ENCODE data around the gene UBE2J2. TPM values are rescaled to one million over a fixed set of nuclear protein-coding genes. Genes with fewer than 3 reads are reported as not detected.
"Not testable (repeated sequence)": the region's sequence is repeated elsewhere in the genome, so short reads cannot be mapped to it uniquely, and the experiment has no call there.

UBE2J2 gene
- total RNA-seq, 2 donors from 2014 or later, result 35.9 to 41.5 TPM

DNA sequence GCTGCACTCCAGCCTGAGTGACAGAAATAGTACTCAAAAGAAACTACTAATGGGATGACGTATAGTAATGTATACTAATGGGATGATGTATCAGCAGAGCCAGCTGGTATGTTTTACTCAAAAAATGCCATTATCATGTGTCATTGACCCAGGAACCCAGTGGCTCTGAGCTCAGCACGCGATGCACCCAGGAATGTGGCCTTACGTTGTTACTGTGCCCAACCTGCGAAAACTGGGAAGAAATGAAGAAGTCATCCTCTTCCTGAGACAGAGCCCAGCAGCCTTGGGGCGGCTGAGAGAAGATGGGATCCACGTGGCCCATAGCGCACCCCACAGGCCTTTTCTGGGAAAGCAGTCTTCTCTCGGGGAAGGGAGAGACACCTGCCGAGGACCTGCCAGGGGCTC, 8.8 kb downstream of the UBE2J2 start:
- DNase-seq (no peak), ATAC-seq (no peak)
- intact Hi-C loops (cut with DNase I), result no loop called here

GRCh38 chr1:1264026-1264425, 9.6 kb downstream of the UBE2J2 start:
- ATAC-seq, result no peak
- DNase-seq, result no peak
- intact Hi-C loops (cut with DNase I), result no loop called here

DNA sequence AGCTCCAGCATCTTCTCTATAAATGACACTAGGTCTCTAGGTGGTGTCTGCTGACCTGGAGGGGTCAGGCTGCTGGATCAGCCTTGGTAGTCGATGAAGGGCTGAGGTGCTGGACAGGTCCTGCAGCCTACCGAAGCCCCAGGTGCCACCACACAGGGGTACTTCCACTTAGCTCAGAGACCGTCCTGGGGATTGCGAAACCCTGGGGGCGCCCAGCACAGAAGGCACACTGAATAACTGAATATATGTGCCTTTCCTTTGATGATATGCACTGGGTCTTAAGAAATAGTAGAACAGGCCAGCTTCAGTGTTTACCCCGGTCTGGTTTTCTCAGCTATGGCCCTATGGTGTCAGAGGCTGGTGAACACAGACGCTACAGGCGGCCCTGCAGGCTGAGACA, 10.9 kb downstream of the UBE2J2 start:
- ATAC-seq (no peak), DNase-seq (no peak)
- intact Hi-C loops (cut with DNase I), result no loop called here

DNA sequence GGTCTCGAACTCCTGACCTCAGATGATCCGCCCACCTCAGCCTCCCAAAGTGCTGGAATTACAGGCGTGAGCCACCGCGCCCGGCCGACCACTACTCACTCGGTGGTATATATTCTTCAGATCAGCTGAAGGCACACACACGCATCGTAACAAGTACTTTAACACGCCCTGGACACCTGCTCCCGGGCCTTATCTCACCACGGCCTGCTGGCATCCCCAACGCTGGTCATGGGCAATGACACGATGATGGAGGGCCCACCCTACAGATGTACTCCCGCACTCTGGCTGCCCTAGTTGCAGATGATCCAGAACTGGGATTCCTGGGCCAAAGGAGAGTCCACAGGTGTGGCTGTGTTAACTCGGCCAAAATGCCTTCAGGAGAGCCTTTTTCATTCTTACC, 11.6 kb downstream of the UBE2J2 start:
- DNase-seq (no peak), ATAC-seq (no peak)

GRCh38 chr1:1260843-1261560, 12.7 kb downstream of the UBE2J2 start:
- intact Hi-C loops (cut with DNase I), result no loop called here
- DNase-seq (no peak), ATAC-seq (peak in 1 of 2 donors; percentile 41)

More for the DNA sequence above, 11.6 kb downstream of the UBE2J2 start:
- intact Hi-C loops (cut with DNase I), result no loop called here

DNA sequence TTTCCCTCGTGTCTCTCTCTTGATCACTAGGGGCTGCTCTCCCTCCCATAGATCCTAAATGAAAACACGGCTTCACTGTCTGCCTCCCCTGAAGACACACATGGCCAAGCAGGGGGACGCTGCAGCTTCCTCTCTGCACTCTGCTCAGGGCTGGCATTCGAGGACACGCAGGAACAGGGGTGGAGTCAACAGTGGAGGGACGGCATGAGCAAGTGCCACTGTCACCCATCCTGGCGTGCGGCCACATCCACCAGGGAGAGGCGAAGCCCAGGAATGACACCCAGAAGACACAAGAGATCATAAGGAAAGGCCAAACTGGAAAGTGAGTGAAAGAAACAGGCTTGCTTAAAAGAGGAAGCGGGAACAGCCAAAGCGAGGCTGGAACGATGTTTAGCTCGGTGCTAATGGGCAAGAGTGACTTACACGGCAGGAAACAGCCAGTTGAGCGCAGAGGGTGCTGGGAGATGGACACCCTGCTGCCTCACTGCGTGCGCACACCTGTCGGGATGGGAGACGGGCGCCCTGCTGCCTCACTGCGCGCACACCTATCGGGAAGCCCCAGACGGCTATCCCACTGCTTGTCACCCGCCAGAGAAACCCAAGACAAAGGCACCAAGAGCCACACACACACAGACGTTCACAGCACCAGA, 13.6 kb downstream of the UBE2J2 start:
- intact Hi-C loops (cut with DNase I), result no loop called here
- DNase-seq, result no peak
- peak; percentile 65 to 79 for ATAC-seq

DNA sequence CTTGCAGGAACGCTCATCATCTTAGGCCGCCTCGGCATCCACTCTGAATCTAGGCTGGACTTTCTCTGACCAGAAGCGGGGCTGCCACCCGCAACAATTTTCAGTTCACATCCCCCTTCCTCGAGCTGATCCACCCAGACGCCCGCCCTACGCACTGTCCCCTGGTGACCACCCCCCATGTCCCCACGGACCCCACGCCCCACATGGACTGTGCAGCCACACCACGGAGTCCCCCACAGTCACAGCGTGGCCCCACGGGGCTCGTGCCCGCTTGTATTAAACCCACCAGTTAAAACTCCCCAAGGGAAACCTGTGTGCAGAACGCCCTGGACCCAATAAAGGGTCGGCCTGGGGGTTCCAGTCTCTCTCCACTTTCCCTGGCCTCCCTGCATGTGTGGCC, 14.1 kb downstream of the UBE2J2 start:
- intact Hi-C loops (cut with DNase I), result no loop called here
- ATAC-seq (no peak), DNase-seq (no peak)

- DNase-seq (no peak), ATAC-seq (no peak)
- intact Hi-C loops (cut with DNase I), result no loop called here
Observed at GRCh38 chr1:1259119-1259488, 14.6 kb downstream of the UBE2J2 start.

DNA sequence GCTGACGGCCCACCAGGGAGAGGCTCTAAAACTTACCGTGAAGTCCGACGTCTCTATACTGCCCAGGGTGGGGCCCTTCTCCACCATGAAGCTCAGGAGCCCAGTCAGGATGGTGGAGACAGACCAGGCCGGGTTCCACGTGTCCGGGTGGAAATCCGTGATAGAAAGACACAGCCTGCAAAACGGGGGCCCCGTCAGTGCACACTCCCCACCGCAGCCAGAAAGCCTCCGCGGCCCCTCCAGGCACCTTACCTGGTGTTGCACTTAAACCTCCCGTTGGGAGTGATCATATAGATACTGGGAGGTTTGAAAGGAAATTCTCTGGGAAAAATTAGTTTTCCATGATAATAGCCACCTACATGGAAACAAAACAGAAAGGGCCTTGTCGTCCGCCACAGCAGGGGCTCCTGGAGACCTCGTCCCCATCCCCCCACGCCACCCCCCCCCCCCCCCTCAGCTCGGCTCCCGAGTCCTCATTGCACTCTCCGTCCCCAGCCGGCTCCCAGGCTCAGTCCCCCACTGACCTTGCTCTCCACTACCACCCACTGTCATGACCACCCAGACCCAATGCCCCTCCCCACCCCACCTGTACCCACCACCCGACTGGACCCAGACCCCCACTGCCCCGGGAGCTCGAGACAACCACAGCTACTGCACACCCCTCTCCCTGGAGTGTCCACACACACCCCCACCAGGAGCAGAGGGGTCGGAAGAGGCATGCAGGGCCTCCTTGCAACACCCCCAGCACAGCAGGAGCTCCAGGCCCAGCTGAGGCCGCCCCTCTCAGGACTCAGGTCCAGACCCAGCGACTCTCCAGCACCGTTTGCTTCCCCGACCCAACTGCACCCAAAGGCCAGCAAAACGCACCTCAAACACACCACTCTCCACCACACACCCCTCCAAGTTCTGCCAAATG, 16.4 kb downstream of the UBE2J2 start:
- no peak for DNase-seq
- ATAC-seq, result no peak
- intact Hi-C loops (cut with DNase I), result no loop called here

DNA sequence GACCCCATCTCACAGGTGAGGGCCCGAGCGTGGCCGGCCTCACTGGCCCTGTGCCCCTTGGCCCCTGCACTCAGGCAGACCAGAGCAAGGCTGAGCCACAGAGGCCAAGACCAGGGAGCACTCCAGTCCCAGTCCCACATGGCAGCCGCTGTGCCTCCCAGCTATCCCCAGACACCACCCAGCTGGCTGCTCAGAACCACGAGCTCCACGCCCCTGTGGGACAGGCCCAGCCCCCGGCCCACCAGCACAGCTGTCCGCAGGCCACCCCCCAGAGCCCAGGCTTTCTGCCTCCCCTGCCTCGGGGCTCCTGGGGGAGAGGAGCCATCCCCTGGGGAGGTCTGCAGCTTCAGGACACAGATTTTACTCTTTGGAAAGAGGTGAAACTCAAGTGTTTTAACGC, 18.0 kb downstream of the UBE2J2 start:
- ATAC-seq (no peak), DNase-seq (no peak)
- intact Hi-C loops (cut with DNase I), result no loop called here

GRCh38 chr1:1255078-1255477, 18.6 kb downstream of the UBE2J2 start:
- intact Hi-C loops (cut with DNase I), result no loop called here
- no peak for DNase-seq
- no peak for ATAC-seq

GRCh38 chr1:1254667-1254998, 19.0 kb downstream of the UBE2J2 start:
- ATAC-seq (no peak), DNase-seq (no peak)
- intact Hi-C loops (cut with DNase I), result no loop called here

- DNase-seq (no peak), ATAC-seq (no peak)
- intact Hi-C loops (cut with DNase I), result loop anchor here in 1 of 2 donors (2.0 kb wide), 1 partner anchor 131 kb away; no protein-coding TSS in a partner anchor
Observed at GRCh38 chr1:1253972-1254666, 19.5 kb downstream of the UBE2J2 start.

- DNase-seq (no peak), ATAC-seq (no peak)
- intact Hi-C loops (cut with DNase I), result loop anchor here in 1 of 2 donors (2.0 kb wide), 1 partner anchor 131 kb away; no protein-coding TSS in a partner anchor
Observed at GRCh38 chr1:1253314-1253713, 20.3 kb downstream of the UBE2J2 start.

DNA sequence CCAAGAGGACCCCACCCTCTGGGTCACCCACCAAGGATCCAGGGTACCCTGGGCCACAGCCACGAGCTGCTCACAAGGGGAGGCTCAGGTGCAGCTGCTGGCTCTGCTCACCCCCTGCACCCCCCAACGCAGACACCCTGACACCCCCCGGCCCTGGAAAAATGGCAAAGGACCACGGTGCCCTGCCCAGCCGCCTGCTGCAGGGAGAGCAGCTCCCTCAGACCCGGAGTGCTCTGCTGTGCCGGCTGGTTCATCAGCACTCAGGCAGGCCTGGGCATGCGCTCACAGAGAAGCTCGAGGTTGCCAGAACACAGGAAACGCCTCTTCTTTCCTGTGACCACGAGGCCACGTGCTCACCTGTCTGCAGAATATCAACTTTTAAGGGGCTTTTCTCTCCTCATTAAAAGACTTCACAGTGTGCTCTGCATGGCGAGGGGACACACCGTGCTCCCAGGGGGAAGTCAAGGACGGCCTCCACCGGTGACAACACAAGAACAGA, 22.8 kb downstream of the UBE2J2 start:
- DNase-seq (no peak), ATAC-seq (no peak)
- intact Hi-C loops (cut with DNase I), result no loop called here

GRCh38 chr1:1248009-1248913, 25.4 kb downstream of the UBE2J2 start:
- DNase-seq, ATAC-seq: not testable (repeated sequence)
- intact Hi-C loops (cut with DNase I), result loop anchor here in 1 of 2 donors (5.0 kb wide), 1 partner anchor 131 kb away; the partner anchor contains the start of gene C1orf159

GRCh38 chr1:1247341-1247913, 26.2 kb downstream of the UBE2J2 start:
- no peak for ATAC-seq
- intact Hi-C loops (cut with DNase I), result loop anchor here in 1 of 2 donors (5.0 kb wide), 1 partner anchor 130 kb away; the partner anchor contains the start of gene C1orf159
- no peak for DNase-seq

Measured in left cardiac atrium (tissue), 4 donors.